HCT116 (cell line): ENCODE data around the gene SDK1. TPM values are rescaled to one million over a fixed set of nuclear protein-coding genes. Genes with fewer than 3 reads are reported as not detected.

Experiments used
- ATAC-seq: fragments of 200-7000 bp; cut with Tn5 transposase; 2 replicates; pipeline ENCODE4 v1.9.1; 2020; ENCODE audit warnings: mild to moderate bottlenecking, moderate library complexity
- BruUV-seq: library from RNA; stranded (reverse); fragments of 400-500 nt; replicated peaks from 2 replicates; lab custom pipeline; 2021; lab: Mats Ljungman, UMichigan
- CTCF ChIA-PET: fragments of 300-600 bp; sonication (Branson Sonifier 250); formaldehyde crosslinking; loops from one replicate; lab custom pipeline; 2021; ENCODE audit warnings: antibody characterized with exemption; lab: Charles Lee
- POLR2A ChIA-PET: fragments of 300-600, 350-600 bp; sonication (Branson Sonifier 250); formaldehyde crosslinking; loops from one replicate; lab custom pipeline; 2021; ENCODE audit warnings: antibody characterized with exemption; lab: Charles Lee
- RAD21 ChIA-PET, 2 experiments: fragments of 300-600 bp; sonication (Branson Sonifier 250); formaldehyde crosslinking; loops; one replicate each; lab custom pipeline; 2023; ENCODE audit warnings: low total read pairs in 2 of 2; ENCODE audit not compliant: uncharacterized antibody in 2 of 2, unreplicated experiment in 2 of 2, low non-redundant PET in 1 of 2; lab: Charles Lee
- DNase-seq: peaks from one replicate; pipeline ENCODE4 v3.0.0-alpha.2; 2010; ENCODE audit warnings: low read depth, low spot score
- H2AFZ ChIP-seq: fragments of 200-600 bp; shearing (Covaris generic), sonication (generic); 2 replicates; pipeline ENCODE4 v1.6.1; 2017; ENCODE audit warnings: low read depth, mixed run types, mixed read lengths, antibody characterized with exemption, low read length; ENCODE audit not compliant: poor library complexity, severe bottlenecking
- H3K27ac ChIP-seq: 2 replicates; pipeline ENCODE4 v1.5.1; 2012; ENCODE audit warnings: low read depth, low read length
- H3K27me3 ChIP-seq: fragments of 200-600 bp; sonication (generic); 2 replicates; pipeline ENCODE4 v1.6.1; 2016; ENCODE audit warnings: mixed run types, low read length, mixed read lengths; ENCODE audit not compliant: insufficient read depth
- H3K36me3 ChIP-seq, 2 experiments: fragments of 200-500 bp in 1 of 2; fragments of 200-600 bp in 1 of 2; sonication (Bioruptor generic) in 1 of 2; sonication (generic) in 1 of 2; 2 replicates each; pipeline versions ENCODE4 v1.5.1 to v1.6.1; 2014 to 2016; ENCODE audit warnings: low read length in 2 of 2, inconsistent platforms in 1 of 2, mixed read lengths in 1 of 2, mixed run types in 1 of 2; ENCODE audit not compliant: insufficient read depth in 2 of 2, control insufficient read depth in 1 of 2
- H3K4me1 ChIP-seq, 2 experiments: fragments of 200-600 bp in 1 of 2; sonication (generic) in 1 of 2; 2 replicates each; pipeline versions ENCODE4 v1.5.1 to v1.6.1; 2012 to 2017; ENCODE audit warnings: low read length in 2 of 2, inconsistent platforms in 1 of 2, mild to moderate bottlenecking in 1 of 2, mixed read lengths in 1 of 2, mixed run types in 1 of 2, moderate library complexity in 1 of 2; ENCODE audit not compliant: insufficient read depth in 2 of 2, control insufficient read depth in 1 of 2
- H3K4me2 ChIP-seq: fragments of 200-600 bp; sonication (generic); 2 replicates; pipeline ENCODE4 v1.6.1; 2017; ENCODE audit warnings: mixed run types, low read length, mixed read lengths
- H3K4me3 ChIP-seq, 2 experiments: fragments of 200-600 bp in 1 of 2; sonication (generic) in 1 of 2; replicated peaks in 1 of 2; 2 replicates each; pipeline ENCODE4 v1.5.1; 2011 to 2016; ENCODE audit warnings: low read length in 2 of 2, control low read depth in 1 of 2, low read depth in 1 of 2, mild to moderate bottlenecking in 1 of 2, mixed read lengths in 1 of 2, mixed run types in 1 of 2
- H3K79me2 ChIP-seq: fragments of 200-600 bp; sonication (generic); 2 replicates; pipeline ENCODE4 v1.6.1; 2017; ENCODE audit warnings: mild to moderate bottlenecking, mixed run types, low read length, moderate library complexity, mixed read lengths; ENCODE audit not compliant: insufficient read depth
- H3K9ac ChIP-seq: fragments of 200-600 bp; sonication (generic); 2 replicates; pipeline ENCODE4 v1.6.1; 2016; ENCODE audit warnings: low read length, mixed read lengths
- H3K9me2 ChIP-seq: fragments of 200-600 bp; sonication (generic), shearing (Covaris generic); 2 replicates; pipeline ENCODE4 v1.6.1; 2017; ENCODE audit warnings: mixed run types, mild to moderate bottlenecking, moderate library complexity; ENCODE audit not compliant: insufficient read depth
- H3K9me3 ChIP-seq, 2 experiments: fragments of 200-500 bp in 1 of 2; fragments of 200-600 bp in 1 of 2; sonication (Bioruptor generic) in 1 of 2; sonication (generic) in 1 of 2; 2 replicates each; pipeline ENCODE4 v1.6.1; 2014 to 2017; ENCODE audit warnings: low read length in 2 of 2, mixed read lengths in 2 of 2, inconsistent platforms in 1 of 2, low read depth in 1 of 2, mild to moderate bottlenecking in 1 of 2, mixed run types in 1 of 2, moderate library complexity in 1 of 2; ENCODE audit not compliant: control insufficient read depth in 1 of 2, insufficient read depth in 1 of 2
- H4K20me1 ChIP-seq: fragments of 200-600 bp; sonication (generic), shearing (Covaris generic); 2 replicates; pipeline ENCODE4 v1.6.1; 2017; ENCODE audit warnings: mixed run types, mild to moderate bottlenecking, moderate library complexity; ENCODE audit not compliant: insufficient read depth
- ATF3 ChIP-seq: IDR thresholded peaks from 2 replicates; pipeline ENCODE4 v1.6.1; 2012
- MAX ChIP-seq: IDR thresholded peaks from 2 replicates; pipeline ENCODE4 v1.6.1; 2012
- RAD21 ChIP-seq: IDR thresholded peaks from 2 replicates; pipeline ENCODE4 v1.6.1; 2012; ENCODE audit warnings: low read depth, mild to moderate bottlenecking
- SIN3A ChIP-seq: IDR thresholded peaks from 2 replicates; pipeline ENCODE4 v1.6.1; 2012; ENCODE audit warnings: low read depth
- YY1 ChIP-seq: IDR thresholded peaks from 2 replicates; pipeline ENCODE4 v1.6.1; 2011; ENCODE audit warnings: low read length, low read depth, moderate library complexity, mild to moderate bottlenecking; ENCODE audit not compliant: insufficient replicate concordance; ENCODE audit errors: extremely low read depth
- intact Hi-C: fragments of 100-400 bp; cut with micrococcal nuclease; formaldehyde crosslinking; loops from 2 replicates; pipeline ENCODE4 v1.10.0; 2022
- total RNA-seq: library from RNA; stranded (reverse); gene quantifications from one replicate; pipeline ENCODE4 v1.2.1, GENCODE V29; 2021; ENCODE audit not compliant: unreplicated experiment

The SDK1 gene
- total RNA-seq, 1 experiment from 2014 or later: 0.05 TPM

GRCh38 chr7:4172883-4173282 is 871.8 kb downstream of the SDK1 start:
- Histone ChIP-seq H3K36me3 (no peaks in the 10 kb centered on the region), H3K4me2 (no peak overlapping the region), H4K20me1 (no peaks in the 10 kb centered on the region), H3K9me2 (no peaks in the 10 kb centered on the region), H3K27me3 (no peaks in the 10 kb centered on the region), H3K9me3 (no peaks in the 10 kb centered on the region), H2AFZ (no peak overlapping the region), H3K79me2 (no peaks in the 10 kb centered on the region), H3K27ac (no peak overlapping the region), H3K4me3 (no peak overlapping the region), H3K9ac (no peak overlapping the region), H3K4me1 (peaks cover 0 to 9% of the 10 kb centered on the region in 2 experiments; a peak in 1 of 4 replicates)
- no peak for ATAC-seq
- ChIA-PET RAD21 (no interaction called here), CTCF (no interaction called here), POLR2A (no interaction called here)
- intact Hi-C loops: no loop called here
- TF ChIP-seq MAX (no peak), SIN3A (no peak), ATF3 (no peak), RAD21 (no peak)
- BruUV-seq: no TSS peak
- no peak for DNase-seq

GRCh38 chr7:4173615-4174014 is 872.6 kb downstream of the SDK1 start:
- Histone ChIP-seq H3K9ac (no peak overlapping the region), H3K9me2 (no peaks in the 10 kb centered on the region), H3K27ac (no peak overlapping the region), H4K20me1 (no peaks in the 10 kb centered on the region), H2AFZ (no peak overlapping the region), H3K9me3 (no peaks in the 10 kb centered on the region), H3K79me2 (no peaks in the 10 kb centered on the region), H3K4me2 (no peak overlapping the region), H3K4me3 (no peak overlapping the region), H3K36me3 (no peaks in the 10 kb centered on the region), H3K27me3 (no peaks in the 10 kb centered on the region), H3K4me1 (peaks cover 0 to 9% of the 10 kb centered on the region in 2 experiments; a peak in 1 of 4 replicates)
- no TSS peak for BruUV-seq
- CTCF ChIA-PET: no interaction called here
- TF ChIP-seq YY1: no peak
- RAD21 ChIA-PET: no interaction called here
- DNase-seq: no peak
- intact Hi-C loops: no loop called here
- ATAC-seq: no peak
- POLR2A ChIA-PET: no interaction called here
